Prostate gland (tissue), 2 donors: Measurements from ENCODE around the gene RUNDC3A.

ENCODE experiments used
- CTCF ChIP-seq, 4 experiments: fragments of 200-600 bp in 2 of 4; fragments of 450-650 bp in 2 of 4; sonication (generic) in 2 of 4; IDR thresholded peaks; 1 replicate in 3 of 4; 2 replicates in 1 of 4; pipeline ENCODE4 v1.5.1; 2016 to 2019; ENCODE audit warnings: antibody characterized with exemption in 4 of 4, mild to moderate bottlenecking in 2 of 4, moderate library complexity in 2 of 4
- POLR2A ChIP-seq: fragments of 450-650 bp; IDR thresholded peaks from one replicate; pipeline ENCODE4 v1.6.1; 2016; ENCODE audit warnings: antibody characterized with exemption, mild to moderate bottlenecking
- POLR2AphosphoS5 ChIP-seq: sonication (generic); formaldehyde crosslinking; IDR thresholded peaks from one replicate; pipeline ENCODE4 v1.6.1; 2017; ENCODE audit warnings: antibody characterized with exemption

GRCh38 chr17:44307387-44308186 is 814 bp upstream of the RUNDC3A start:
- no peak for TF ChIP-seq CTCF (IDR thresholded peaks at IDR 0.05)
- no peak for TF ChIP-seq POLR2A
- TF ChIP-seq POLR2AphosphoS5: no peak
